Parathyroid adenoma (tissue), 2 donors: ENCODE data around the gene SLC25A12.

Experiments used
- H2AFZ ChIP-seq: fragments of 300-600 bp; sonication (generic); one replicate; pipeline ENCODE4 v1.7.0; 2017; ENCODE audit warnings: antibody characterized with exemption, mild to moderate bottlenecking
- H3K27ac ChIP-seq: fragments of 300-600 bp; sonication (generic); one replicate; pipeline ENCODE4 v1.7.0; 2017
- H3K27me3 ChIP-seq: fragments of 300-600 bp; sonication (generic); one replicate; pipeline ENCODE4 v1.7.0; 2017; ENCODE audit warnings: low read length; ENCODE audit not compliant: control insufficient read depth, insufficient read depth
- H3K36me3 ChIP-seq: fragments of 300-600 bp; sonication (generic); one replicate; pipeline ENCODE4 v1.7.0; 2017; ENCODE audit warnings: low read length; ENCODE audit not compliant: control insufficient read depth, insufficient read depth
- H3K4me1 ChIP-seq: fragments of 300-600 bp; sonication (generic); one replicate; pipeline ENCODE4 v1.7.0; 2017; ENCODE audit warnings: control low read depth
- H3K4me2 ChIP-seq: fragments of 300-600 bp; sonication (generic); one replicate; pipeline ENCODE4 v1.7.0; 2017; ENCODE audit warnings: low read length
- H3K4me3 ChIP-seq: fragments of 300-600 bp; sonication (generic); one replicate; pipeline ENCODE4 v1.7.0; 2017; ENCODE audit warnings: low read depth, low read length
- H3K79me2 ChIP-seq: fragments of 300-600 bp; sonication (generic); one replicate; pipeline ENCODE4 v1.7.0; 2017; ENCODE audit warnings: control low read depth
- H3K9ac ChIP-seq: fragments of 300-600 bp; sonication (generic); one replicate; pipeline ENCODE4 v1.7.0; 2017; ENCODE audit warnings: mild to moderate bottlenecking
- H3K9me3 ChIP-seq: fragments of 300-600 bp; sonication (generic); one replicate; pipeline ENCODE4 v1.7.0; 2017; ENCODE audit warnings: low read length; ENCODE audit not compliant: control insufficient read depth
- TF ChIP-seq, protein P1 (sequence below): fragments of 300-600 bp; sonication (generic); IDR thresholded peaks from one replicate; pipeline ENCODE4 v1.7.0; 2017; ENCODE audit warnings: antibody characterized with exemption, mild to moderate bottlenecking
- donor health status: primary hyperparathyroidism.

Gene SLC25A12

DNA sequence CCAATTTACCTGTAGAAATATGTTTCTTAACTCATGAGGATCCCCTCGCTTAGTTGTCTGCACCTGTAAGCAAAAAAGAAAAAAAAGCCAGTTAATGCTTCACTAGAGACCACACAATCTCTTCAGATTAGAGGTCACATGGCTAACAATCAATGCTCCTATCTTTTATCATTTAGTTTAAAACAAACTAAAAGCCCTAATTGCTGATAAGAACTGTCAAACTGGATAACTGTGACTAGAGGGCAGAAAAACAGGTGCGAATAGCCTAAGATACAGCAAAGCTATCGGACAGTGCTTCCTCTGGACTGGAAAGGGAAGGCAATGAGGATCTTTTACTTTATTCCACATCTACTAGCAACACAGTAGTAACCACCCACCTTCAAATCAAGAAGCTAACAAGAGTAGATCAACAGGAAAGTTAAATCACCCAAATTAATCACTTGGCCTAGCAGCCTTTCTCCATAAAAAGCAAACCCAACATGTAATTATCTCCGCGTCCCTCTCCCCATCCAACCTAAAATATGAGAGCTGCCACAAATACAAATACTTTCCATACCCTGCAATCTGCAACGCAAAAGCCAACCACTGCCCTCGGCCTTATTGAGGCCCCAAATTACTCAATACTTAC lies 734 bp downstream of the SLC25A12 start:
- no peaks in the 10 kb centered on the region for H3K27me3 ChIP-seq
- H3K9ac ChIP-seq = no peak overlapping the region
- H3K27ac ChIP-seq = peak overlapping the region; percentile 91
- no peaks in the 10 kb centered on the region for H3K9me3 ChIP-seq
- H2AFZ ChIP-seq = peak overlapping the region; percentile 99
- H3K4me3 ChIP-seq = peak overlapping the region; percentile 96
- H3K36me3 ChIP-seq = no peaks in the 10 kb centered on the region
- TF ChIP-seq, protein P1, sequence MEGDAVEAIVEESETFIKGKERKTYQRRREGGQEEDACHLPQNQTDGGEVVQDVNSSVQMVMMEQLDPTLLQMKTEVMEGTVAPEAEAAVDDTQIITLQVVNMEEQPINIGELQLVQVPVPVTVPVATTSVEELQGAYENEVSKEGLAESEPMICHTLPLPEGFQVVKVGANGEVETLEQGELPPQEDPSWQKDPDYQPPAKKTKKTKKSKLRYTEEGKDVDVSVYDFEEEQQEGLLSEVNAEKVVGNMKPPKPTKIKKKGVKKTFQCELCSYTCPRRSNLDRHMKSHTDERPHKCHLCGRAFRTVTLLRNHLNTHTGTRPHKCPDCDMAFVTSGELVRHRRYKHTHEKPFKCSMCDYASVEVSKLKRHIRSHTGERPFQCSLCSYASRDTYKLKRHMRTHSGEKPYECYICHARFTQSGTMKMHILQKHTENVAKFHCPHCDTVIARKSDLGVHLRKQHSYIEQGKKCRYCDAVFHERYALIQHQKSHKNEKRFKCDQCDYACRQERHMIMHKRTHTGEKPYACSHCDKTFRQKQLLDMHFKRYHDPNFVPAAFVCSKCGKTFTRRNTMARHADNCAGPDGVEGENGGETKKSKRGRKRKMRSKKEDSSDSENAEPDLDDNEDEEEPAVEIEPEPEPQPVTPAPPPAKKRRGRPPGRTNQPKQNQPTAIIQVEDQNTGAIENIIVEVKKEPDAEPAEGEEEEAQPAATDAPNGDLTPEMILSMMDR = no peak
- peak overlapping the region; percentile 91 for H3K4me2 ChIP-seq
- H3K79me2 ChIP-seq = peaks cover 2% of the 10 kb centered on the region
- H3K4me1 ChIP-seq = peaks cover 3% of the 10 kb centered on the region

GRCh38 chr2:171889808-171890207 lies 4.2 kb downstream of the SLC25A12 start:
- Histone ChIP-seq H3K36me3 (no peaks in the 10 kb centered on the region), H3K27ac (no peak overlapping the region), H2AFZ (no peak overlapping the region)

GRCh38 chr2:171889333-171889732 lies 4.7 kb downstream of the SLC25A12 start:
- peaks cover 2% of the 10 kb centered on the region for H3K79me2 ChIP-seq
- H3K9ac ChIP-seq = no peak overlapping the region
- TF ChIP-seq, protein P1 = no peak
- H3K27ac ChIP-seq = no peak overlapping the region
- H3K27me3 ChIP-seq = no peaks in the 10 kb centered on the region
- H3K9me3 ChIP-seq = no peaks in the 10 kb centered on the region
- H3K4me1 ChIP-seq = peaks cover 3% of the 10 kb centered on the region
- no peaks in the 10 kb centered on the region for H3K36me3 ChIP-seq
- H3K4me2 ChIP-seq = no peak overlapping the region
- H3K4me3 ChIP-seq = no peak overlapping the region
- H2AFZ ChIP-seq = no peak overlapping the region

More at GRCh38 chr2:171889808-171890207, 4.2 kb downstream of the SLC25A12 start:
- TF ChIP-seq, protein P1 = no peak
- H3K4me1 ChIP-seq = peaks cover 3% of the 10 kb centered on the region
- H3K79me2 ChIP-seq = peaks cover 2% of the 10 kb centered on the region
- H3K4me2 ChIP-seq = no peak overlapping the region
- H3K9ac ChIP-seq = no peak overlapping the region
- H3K9me3 ChIP-seq = no peaks in the 10 kb centered on the region
- H3K27me3 ChIP-seq = no peaks in the 10 kb centered on the region
- H3K4me3 ChIP-seq = no peak overlapping the region

GRCh38 chr2:171883275-171883893 lies 10.7 kb downstream of the SLC25A12 start:
- peaks cover 4% of the 10 kb centered on the region for H3K4me1 ChIP-seq
- TF ChIP-seq, protein P1 = no peak
- H3K27me3 ChIP-seq = no peaks in the 10 kb centered on the region
- H3K36me3 ChIP-seq = no peaks in the 10 kb centered on the region
- H3K79me2 ChIP-seq = peaks cover 5% of the 10 kb centered on the region
- no peak overlapping the region for H2AFZ ChIP-seq
- H3K27ac ChIP-seq = no peak overlapping the region
- no peaks in the 10 kb centered on the region for H3K9me3 ChIP-seq
- no peak overlapping the region for H3K9ac ChIP-seq
- H3K4me3 ChIP-seq = no peak overlapping the region
- no peak overlapping the region for H3K4me2 ChIP-seq
